IMR-90 (cell line): ENCODE data around the gene GRB14.

Experiments used
- BHLHE40 ChIP-seq: fragments of 150-350 bp; IDR thresholded peaks from 2 replicates; pipeline ENCODE4 v1.6.1; 2016; ENCODE audit warnings: mild to moderate bottlenecking, low read depth, low read length
- CEBPB ChIP-seq: IDR thresholded peaks from 2 replicates; pipeline ENCODE4 v1.6.1; 2012; ENCODE audit warnings: low read depth, low read length, improper control_type of control experiment
- CHD1 ChIP-seq: IDR thresholded peaks from 2 replicates; pipeline ENCODE4 v1.6.1; 2012; ENCODE audit warnings: low read depth, low read length, improper control_type of control experiment
- FOS ChIP-seq: fragments of 150-350 bp; IDR thresholded peaks from 2 replicates; pipeline ENCODE4 v1.6.1; 2016; ENCODE audit warnings: low read depth, low read length
- MAFK ChIP-seq: IDR thresholded peaks from 2 replicates; pipeline ENCODE4 v1.6.1; 2012; ENCODE audit warnings: low read depth, low read length, improper control_type of control experiment
- MAZ ChIP-seq: IDR thresholded peaks from 2 replicates; pipeline ENCODE4 v1.6.1; 2012; ENCODE audit warnings: low read depth, mild to moderate bottlenecking, low read length, improper control_type of control experiment, moderate library complexity, borderline replicate concordance
- MXI1 ChIP-seq: IDR thresholded peaks from 2 replicates; pipeline ENCODE4 v1.6.1; 2012; ENCODE audit warnings: low read depth, mild to moderate bottlenecking, low read length, moderate library complexity, borderline replicate concordance
- POLR2A ChIP-seq: IDR thresholded peaks from 2 replicates; pipeline ENCODE4 v1.6.1; 2012; ENCODE audit warnings: mild to moderate bottlenecking, low read depth, low read length
- RAD21 ChIP-seq: IDR thresholded peaks from 2 replicates; pipeline ENCODE4 v1.6.1; 2012; ENCODE audit warnings: low read length, improper control_type of control experiment
- RCOR1 ChIP-seq: IDR thresholded peaks from 2 replicates; pipeline ENCODE4 v1.6.1; 2012; ENCODE audit warnings: mild to moderate bottlenecking, low read length, improper control_type of control experiment; ENCODE audit not compliant: insufficient replicate concordance
- RFX5 ChIP-seq: IDR thresholded peaks from 2 replicates; pipeline ENCODE4 v1.8.0; 2012; ENCODE audit warnings: low read depth, mild to moderate bottlenecking, low read length, moderate library complexity
- TF ChIP-seq, protein P1 (sequence below): conservative IDR thresholded peaks from 2 replicates; pipeline ENCODE4 v1.5.1; 2012; ENCODE audit warnings: mild to moderate bottlenecking, low read depth, low read length, improper control_type of control experiment
- TF ChIP-seq, protein P2 (sequence below): fragments of 150-350 bp; IDR thresholded peaks from 2 replicates; pipeline ENCODE4 v1.6.1; 2017; ENCODE audit warnings: mild to moderate bottlenecking, antibody characterized with exemption, low read length, low read depth
- TF ChIP-seq, protein P3 (sequence below): fragments of 150-350 bp; IDR thresholded peaks from 2 replicates; pipeline ENCODE4 v1.6.1; 2016; ENCODE audit warnings: low read depth, mild to moderate bottlenecking, low read length, moderate library complexity, borderline replicate concordance

DNA sequence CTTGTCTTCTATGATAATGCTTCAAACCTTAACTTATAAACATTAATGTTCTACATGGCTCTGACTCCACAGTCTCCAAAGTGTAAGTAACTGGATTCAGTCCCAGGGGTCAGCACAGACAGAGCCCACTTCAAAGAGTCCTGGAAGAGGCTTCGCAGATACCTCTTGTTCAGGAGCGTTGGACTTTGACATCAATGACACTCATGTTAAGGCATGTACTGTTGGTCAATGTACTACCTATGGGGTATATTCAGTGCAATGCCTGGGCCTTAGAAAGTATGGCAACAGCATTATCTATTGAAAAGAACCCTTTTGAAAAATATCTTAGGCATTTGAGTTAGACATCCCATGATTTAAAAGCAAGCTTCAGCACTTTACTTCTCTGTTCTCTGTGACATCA lies 143.1 kb downstream of the GRB14 start:
- TF ChIP-seq, protein P1, sequence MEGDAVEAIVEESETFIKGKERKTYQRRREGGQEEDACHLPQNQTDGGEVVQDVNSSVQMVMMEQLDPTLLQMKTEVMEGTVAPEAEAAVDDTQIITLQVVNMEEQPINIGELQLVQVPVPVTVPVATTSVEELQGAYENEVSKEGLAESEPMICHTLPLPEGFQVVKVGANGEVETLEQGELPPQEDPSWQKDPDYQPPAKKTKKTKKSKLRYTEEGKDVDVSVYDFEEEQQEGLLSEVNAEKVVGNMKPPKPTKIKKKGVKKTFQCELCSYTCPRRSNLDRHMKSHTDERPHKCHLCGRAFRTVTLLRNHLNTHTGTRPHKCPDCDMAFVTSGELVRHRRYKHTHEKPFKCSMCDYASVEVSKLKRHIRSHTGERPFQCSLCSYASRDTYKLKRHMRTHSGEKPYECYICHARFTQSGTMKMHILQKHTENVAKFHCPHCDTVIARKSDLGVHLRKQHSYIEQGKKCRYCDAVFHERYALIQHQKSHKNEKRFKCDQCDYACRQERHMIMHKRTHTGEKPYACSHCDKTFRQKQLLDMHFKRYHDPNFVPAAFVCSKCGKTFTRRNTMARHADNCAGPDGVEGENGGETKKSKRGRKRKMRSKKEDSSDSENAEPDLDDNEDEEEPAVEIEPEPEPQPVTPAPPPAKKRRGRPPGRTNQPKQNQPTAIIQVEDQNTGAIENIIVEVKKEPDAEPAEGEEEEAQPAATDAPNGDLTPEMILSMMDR = no peak
- TF ChIP-seq CEBPB = no peak
- TF ChIP-seq, protein P2, sequence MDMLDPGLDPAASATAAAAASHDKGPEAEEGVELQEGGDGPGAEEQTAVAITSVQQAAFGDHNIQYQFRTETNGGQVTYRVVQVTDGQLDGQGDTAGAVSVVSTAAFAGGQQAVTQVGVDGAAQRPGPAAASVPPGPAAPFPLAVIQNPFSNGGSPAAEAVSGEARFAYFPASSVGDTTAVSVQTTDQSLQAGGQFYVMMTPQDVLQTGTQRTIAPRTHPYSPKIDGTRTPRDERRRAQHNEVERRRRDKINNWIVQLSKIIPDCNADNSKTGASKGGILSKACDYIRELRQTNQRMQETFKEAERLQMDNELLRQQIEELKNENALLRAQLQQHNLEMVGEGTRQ = no peak
- TF ChIP-seq MAZ = no peak
- TF ChIP-seq RAD21 = no peak
- no peak for TF ChIP-seq POLR2A
- TF ChIP-seq RFX5 = no peak
- TF ChIP-seq CHD1 = no peak
- no peak for TF ChIP-seq MAFK
- TF ChIP-seq FOS = no peak
- TF ChIP-seq MXI1 = no peak
- TF ChIP-seq, protein P3, sequence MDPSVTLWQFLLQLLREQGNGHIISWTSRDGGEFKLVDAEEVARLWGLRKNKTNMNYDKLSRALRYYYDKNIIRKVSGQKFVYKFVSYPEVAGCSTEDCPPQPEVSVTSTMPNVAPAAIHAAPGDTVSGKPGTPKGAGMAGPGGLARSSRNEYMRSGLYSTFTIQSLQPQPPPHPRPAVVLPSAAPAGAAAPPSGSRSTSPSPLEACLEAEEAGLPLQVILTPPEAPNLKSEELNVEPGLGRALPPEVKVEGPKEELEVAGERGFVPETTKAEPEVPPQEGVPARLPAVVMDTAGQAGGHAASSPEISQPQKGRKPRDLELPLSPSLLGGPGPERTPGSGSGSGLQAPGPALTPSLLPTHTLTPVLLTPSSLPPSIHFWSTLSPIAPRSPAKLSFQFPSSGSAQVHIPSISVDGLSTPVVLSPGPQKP = no peak
- no peak for TF ChIP-seq BHLHE40
- no peak for TF ChIP-seq RCOR1
